Hepatocyte (in vitro differentiated cells): Measurements from ENCODE around the gene RYR3.

Experiments used
- EZH2 ChIP-seq: fragments of 200-600 bp; sonication (generic); IDR thresholded peaks from 2 replicates; pipeline ENCODE4 v1.6.1; 2016; ENCODE audit warnings: antibody characterized with exemption, mild to moderate bottlenecking, borderline replicate concordance
- TF ChIP-seq, protein P1 (sequence below): fragments of 200-600 bp; sonication (generic); IDR thresholded peaks from 2 replicates; pipeline ENCODE4 v1.5.1; 2016; ENCODE audit warnings: antibody characterized with exemption, mild to moderate bottlenecking; ENCODE audit not compliant: poor library complexity

DNA sequence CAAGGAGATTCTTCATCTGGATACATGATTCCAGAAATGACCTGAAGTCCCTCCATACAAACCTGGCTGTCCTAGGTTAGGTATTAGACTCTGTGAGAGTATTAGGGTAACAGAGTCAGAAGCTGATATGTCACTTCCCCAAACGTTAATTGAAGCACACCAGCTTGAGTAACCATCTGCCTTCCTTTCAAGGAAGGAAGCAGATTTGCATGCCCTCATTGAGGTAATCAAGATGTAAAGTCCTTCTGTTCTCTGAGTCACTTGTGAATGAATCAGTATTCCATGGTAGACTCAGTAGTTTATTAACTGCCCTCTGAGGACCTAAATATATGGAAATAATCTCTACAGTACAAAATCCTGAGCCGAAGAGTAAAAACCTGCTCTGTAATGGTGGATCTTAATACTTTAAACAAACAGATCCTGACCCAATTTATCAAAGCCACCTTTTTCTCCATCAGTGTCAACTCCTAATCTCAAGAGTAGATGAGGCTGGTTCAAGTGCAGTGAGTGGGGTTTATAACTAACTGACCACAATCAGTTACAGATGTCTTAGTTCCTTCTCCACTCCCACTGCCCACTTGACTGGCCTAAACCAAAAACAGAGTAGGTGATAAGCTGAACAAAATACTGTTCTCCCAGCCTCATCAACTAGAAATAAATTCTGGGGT, 411.4 kb downstream of the RYR3 start:
- TF ChIP-seq, protein P1, sequence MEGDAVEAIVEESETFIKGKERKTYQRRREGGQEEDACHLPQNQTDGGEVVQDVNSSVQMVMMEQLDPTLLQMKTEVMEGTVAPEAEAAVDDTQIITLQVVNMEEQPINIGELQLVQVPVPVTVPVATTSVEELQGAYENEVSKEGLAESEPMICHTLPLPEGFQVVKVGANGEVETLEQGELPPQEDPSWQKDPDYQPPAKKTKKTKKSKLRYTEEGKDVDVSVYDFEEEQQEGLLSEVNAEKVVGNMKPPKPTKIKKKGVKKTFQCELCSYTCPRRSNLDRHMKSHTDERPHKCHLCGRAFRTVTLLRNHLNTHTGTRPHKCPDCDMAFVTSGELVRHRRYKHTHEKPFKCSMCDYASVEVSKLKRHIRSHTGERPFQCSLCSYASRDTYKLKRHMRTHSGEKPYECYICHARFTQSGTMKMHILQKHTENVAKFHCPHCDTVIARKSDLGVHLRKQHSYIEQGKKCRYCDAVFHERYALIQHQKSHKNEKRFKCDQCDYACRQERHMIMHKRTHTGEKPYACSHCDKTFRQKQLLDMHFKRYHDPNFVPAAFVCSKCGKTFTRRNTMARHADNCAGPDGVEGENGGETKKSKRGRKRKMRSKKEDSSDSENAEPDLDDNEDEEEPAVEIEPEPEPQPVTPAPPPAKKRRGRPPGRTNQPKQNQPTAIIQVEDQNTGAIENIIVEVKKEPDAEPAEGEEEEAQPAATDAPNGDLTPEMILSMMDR = no peak
- no peak for TF ChIP-seq EZH2
